GM04504 (cell line): ENCODE results near the gene TBC1D14.
"Not testable (repeated sequence)": the region's sequence is repeated elsewhere in the genome, so short reads cannot be mapped to it uniquely, and the experiment has no call there.

Source experiments
- DNase-seq: peaks from one replicate; pipeline ENCODE4 v3.0.0-alpha.2; 2012; ENCODE audit warnings: low read depth

The TBC1D14 gene

GRCh38 chr4:6910340-6910959, 824 bp downstream of the TBC1D14 start:
- DNase-seq = no peak

- no peak for DNase-seq
Measured at GRCh38 chr4:6910960-6911874, 1.6 kb downstream of the TBC1D14 start.

DNA sequence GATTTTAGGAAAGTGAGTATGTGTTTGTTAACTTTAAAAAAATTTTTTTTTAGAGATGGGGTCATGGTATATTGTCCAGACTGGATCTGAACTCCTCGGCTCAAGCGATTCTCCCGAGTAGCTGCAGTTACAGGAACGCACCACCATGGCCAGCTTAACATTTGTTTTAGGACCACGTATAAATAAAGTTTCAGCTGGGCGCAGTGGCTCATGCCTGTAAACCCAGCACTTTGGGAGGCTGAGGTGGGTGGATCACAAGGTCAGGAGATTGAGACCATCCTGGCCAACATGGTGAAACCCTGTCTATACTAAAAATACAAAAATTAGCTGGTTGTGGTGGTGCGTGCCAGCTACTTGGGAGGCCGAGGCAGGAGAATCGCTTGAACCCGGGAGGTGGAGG, 2.3 kb downstream of the TBC1D14 start:
- DNase-seq = not testable (repeated sequence)

GRCh38 chr4:6912441-6912840, 2.8 kb downstream of the TBC1D14 start:
- DNase-seq = no peak

- DNase-seq = no peak
Measured at GRCh38 chr4:6913350-6913905, 3.8 kb downstream of the TBC1D14 start.

GRCh38 chr4:6914448-6914847, 4.8 kb downstream of the TBC1D14 start:
- no peak for DNase-seq

DNA sequence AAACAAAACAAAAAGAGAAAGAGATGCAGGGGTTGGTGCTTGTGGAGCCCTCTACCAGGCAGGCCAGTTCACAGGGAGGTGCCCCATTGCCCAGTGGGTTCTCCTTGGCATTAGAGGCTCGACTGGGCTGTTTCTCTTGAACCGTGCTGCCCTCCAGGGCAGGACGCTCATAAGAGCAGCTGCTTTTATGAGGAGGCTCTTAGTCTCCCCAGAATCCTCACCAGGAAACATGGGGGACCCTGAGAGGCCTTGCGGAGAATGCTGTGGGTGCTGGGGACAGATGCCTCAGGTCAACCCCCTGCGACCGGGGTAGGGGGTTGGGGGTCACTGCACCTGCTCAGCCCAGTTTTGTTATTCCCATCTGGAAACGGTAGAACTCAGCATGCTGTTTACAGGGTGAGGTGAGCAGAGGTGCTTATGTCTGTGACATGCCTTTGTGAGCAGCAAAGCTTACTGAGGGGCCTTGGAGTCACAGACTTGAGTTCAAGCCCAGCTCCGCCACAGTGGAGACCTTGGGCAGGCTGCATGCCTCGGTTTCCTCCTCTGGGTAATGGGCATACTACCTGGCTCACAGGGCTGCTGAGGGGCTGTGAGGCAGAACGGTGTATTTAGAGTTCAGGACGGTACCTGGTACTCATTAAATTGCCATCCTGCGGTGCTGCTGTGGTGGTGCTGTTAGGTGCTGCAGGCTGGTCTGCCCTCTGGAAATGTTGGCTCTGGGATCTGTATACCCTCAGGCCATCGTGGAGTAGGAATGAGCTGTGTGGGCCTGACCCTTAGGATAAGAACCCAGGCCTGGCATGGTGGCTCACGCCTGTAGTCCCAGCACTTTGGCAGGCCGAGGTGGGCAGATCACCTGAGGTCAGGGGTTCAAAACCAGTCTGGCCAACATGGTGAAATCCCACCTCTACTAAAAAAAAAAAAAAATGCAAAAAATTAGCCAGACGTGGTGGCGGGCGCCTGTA, 5.7 kb downstream of the TBC1D14 start:
- no peak for DNase-seq

DNA sequence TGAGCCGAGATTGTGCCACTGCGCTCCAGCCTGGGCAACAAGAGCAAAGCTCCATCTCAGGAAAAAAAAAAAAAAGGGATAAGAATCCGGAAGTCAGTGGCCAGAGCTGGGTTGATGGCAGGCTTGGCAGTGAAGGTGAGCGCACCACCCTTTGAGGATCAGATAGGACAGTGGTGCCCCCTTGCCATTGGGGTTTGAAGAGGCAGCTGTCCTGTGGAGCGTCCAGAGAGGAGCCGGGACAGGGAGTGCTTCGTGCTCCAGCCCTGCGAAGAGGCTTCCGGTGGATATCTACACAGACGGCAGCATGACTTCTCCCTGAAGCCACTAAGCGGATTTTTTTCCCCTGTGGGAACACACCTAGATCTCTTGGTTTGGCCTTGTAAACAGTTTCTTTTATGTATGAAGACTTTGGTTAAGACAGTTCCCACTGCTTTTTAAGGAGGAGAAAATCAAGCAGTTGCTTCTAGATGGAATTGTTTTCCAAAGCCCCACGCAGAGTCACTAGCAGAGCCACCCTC, 6.5 kb downstream of the TBC1D14 start:
- DNase-seq = no peak

GRCh38 chr4:6916587-6917460, 7.2 kb downstream of the TBC1D14 start:
- DNase-seq = no peak

DNA sequence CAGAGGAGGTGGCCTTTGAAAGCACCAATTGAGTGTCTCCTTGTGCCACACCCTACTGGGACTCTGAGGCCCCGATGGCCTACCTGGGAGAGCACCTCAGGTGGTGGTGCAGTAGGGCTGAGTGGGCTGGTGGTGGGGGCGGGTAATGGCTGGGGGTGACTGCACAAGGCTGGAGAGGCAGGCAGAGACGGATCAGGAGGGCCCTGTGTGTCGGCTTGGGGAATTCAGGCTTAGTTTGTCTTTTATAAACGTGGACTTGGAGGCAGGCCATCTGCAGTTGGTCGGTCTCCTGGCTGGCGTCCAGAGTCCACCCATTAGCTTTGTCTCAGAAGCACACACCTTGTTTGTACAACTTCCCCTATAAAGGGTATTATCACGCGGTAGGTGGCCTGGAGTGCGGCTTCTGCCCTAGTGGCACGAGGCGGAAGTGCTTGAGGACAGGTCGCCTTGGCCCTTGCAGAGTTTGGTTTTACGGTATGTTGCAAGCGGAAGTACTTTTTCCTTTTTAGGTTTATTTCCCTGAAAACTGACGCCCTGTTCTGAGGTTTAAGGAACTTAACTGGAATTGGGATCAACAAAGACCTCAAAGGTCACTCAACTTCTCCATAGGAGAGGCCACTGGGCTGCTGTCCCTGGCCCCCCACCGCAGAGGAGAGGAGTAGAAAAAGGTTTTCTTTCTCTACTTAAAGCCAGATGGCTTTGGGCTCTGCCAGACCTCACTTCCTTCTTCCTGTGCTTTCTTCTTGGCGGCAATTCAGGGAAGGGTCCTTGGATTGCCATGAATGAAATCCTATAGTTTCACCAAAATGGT, 8.0 kb downstream of the TBC1D14 start:
- no peak for DNase-seq

DNA sequence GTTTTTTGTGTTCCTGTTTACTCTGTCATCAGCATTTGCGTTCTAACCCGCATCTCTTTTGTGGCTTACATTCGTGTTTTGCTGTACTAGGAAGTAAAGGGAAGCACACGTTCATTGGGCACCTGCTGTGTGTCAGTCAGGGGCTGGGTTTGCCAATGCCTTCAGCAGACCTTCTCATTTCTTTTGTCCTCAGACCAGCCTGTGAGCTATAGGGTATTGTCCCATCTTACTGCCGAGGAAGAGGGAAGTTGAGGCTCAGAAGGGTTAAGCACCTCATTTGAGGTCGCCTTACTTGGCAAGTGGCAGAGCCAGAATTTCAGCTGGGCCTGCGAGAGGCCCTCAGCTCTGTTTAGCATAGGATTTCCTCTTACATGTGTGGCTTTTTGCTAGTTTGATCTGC, 8.7 kb downstream of the TBC1D14 start:
- DNase-seq = no peak

- no peak for DNase-seq
Measured at GRCh38 chr4:6920171-6920570, 10.5 kb downstream of the TBC1D14 start.

DNA sequence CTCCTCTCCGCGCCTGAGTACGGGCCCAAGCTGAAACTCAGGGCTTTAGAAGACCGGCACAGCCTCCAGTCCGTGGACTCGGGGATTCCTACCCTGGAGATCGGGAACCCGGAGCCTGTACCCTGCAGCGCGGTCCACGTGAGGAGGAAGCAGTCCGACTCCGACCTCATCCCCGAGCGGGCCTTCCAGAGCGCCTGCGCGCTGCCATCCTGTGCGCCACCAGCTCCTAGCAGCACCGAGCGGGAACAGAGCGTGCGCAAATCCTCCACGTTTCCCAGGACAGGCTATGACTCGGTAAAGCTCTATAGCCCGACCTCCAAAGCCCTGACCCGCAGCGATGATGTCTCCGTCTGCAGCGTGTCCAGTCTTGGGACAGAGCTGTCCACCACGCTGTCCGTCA, 13.9 kb downstream of the TBC1D14 start:
- DNase-seq = no peak

DNA sequence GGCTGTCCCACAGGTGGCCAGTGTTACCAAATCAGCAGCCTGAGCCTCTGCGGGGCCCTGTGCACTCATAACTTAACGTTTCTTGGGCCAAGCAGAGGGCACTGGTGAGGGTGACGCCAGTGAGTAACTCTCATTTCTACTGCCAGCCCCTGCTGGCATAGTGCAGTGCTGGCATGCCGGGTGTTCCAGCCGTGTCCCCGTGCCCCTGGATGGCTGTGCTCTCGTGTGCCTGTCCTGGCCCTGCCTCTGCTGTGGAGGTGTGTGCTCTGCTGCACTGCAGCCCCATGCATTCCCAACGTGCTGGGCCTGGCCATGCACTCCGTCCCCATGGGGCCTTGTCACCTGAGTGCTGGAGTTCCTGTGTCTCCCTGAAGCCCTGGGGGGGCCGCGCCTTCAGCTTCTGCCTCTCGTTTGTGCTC, 14.7 kb downstream of the TBC1D14 start:
- DNase-seq = no peak

DNA sequence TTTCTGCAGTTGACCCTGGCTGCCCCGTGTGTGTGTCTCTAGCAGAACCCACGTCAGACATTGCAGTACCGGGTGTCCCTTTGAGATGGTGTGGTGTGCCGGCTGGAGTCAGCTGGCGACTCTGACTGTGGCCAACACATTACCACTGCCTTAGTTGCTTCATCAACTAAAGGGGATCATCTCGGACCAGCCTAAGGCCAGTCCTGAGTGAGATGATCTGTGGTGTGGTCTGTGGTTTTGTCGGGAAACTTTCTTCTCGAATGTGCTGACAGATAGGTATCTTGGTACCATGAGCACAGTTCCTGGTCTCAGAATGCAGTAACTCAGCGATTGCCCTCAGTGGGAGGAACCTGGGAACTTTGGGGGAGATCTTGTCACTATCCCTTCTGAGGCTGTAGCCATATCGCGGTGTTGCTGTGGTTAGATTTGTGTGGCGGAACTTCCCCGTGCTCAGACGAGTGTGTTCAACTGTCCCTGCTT, 15.8 kb downstream of the TBC1D14 start:
- no peak for DNase-seq

DNA sequence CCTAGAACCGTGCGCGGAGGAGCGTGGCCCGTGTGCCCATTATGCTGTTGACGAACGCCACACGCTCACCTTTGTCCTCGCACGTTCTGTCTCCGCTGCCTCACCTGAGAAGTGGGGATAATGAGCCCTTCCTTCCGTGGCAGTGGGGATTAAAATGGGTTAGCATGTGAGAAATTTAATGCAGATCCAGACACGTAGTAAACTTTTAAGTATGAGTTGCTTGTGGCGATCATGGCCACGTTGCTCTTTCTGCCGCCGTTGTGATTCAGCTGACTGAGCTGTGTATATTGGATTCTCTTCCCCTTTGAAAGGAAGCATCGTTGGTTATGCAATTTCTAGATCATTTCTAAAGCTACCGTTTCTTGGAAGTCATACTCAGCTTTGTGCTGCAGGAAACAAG, 16.5 kb downstream of the TBC1D14 start:
- DNase-seq = no peak

- no peak for DNase-seq
Measured at GRCh38 chr4:6926681-6927478, 17.3 kb downstream of the TBC1D14 start.

GRCh38 chr4:6928081-6928480, 18.5 kb downstream of the TBC1D14 start:
- DNase-seq = no peak

DNA sequence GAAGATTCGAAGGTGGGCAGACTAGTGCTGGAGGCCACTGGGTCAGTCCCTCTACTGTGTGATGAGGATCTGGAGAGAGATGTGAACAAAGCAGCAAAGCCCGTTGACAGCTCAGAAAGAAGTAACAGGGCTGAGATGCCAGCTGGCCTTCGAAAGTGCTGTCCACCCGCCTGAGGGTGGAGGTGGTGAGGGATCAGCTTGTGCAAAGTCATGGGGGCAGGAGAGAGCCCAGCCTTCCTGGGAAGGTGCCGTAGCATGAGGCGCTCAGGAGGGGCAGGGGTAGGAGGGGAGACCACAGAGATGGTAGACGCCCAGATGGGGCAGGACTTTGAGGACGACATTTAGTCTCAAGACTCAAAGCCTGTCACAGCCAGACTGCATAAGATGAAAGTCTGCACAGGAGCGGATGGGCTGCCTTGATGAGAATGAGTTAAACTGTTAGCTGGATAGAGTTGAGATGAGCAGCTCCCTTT, 19.7 kb downstream of the TBC1D14 start:
- no peak for DNase-seq
